ENCODE results near the gene NPAS1.

Gene NPAS1

GRCh38 chr19:47089767-47090350 lies 70.2 kb downstream of the NPAS1 start:
- no peak for DNase-seq

GRCh38 chr19:47093254-47093653 lies 73.6 kb downstream of the NPAS1 start:
- DNase-seq = no peak

DNA sequence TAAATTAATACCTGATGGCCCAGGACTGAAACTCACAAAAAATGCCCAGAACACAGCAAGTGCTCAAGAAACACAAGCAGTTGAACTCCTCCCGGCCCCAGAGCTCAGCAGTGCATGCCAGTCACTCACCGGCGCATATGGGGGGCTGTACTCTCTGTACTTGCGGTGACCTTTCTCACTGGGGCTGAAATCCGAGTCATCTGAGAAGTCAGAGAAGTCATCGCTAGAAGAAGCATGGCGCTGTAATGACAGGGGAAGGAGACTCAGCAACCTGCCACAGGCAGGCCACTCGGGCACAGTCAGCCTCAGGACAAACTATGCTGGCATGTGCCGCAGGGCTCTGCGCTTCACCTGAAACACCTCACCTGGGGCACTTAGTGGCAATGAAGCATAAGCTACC lies 74.2 kb downstream of the NPAS1 start:
- no peak for DNase-seq

GRCh38 chr19:47094557-47095475 lies 75.2 kb downstream of the NPAS1 start:
- DNase-seq = peak; percentile 31
